Epithelial cell of prostate (primary cell): ENCODE data around the gene ATOSB.
"Not testable (repeated sequence)": the region's sequence is repeated elsewhere in the genome, so short reads cannot be mapped to it uniquely, and the experiment has no call there.

Source experiments
- DNase-seq: peaks from one replicate; pipeline ENCODE4 v3.0.0-alpha.2; 2011; ENCODE audit warnings: low read depth, low spot score
- H3K27ac ChIP-seq: fragments of 450-650 bp; 2 replicates; pipeline ENCODE4 v1.5.1; 2017; ENCODE audit warnings: mild to moderate bottlenecking

ATOSB gene, protein sequence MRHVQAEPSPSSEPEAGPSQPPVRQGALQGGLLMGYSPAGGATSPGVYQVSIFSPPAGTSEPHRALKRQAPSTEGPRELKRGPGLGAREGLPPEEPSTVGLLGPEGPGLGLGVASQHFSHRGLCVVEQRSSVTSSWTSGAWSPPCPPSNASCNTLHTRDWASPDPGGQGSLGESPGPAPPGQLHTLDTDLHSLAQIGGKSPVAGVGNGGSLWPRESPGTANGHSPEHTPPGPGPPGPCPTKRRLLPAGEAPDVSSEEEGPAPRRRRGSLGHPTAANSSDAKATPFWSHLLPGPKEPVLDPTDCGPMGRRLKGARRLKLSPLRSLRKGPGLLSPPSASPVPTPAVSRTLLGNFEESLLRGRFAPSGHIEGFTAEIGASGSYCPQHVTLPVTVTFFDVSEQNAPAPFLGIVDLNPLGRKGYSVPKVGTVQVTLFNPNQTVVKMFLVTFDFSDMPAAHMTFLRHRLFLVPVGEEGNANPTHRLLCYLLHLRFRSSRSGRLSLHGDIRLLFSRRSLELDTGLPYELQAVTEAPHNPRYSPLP

DNA sequence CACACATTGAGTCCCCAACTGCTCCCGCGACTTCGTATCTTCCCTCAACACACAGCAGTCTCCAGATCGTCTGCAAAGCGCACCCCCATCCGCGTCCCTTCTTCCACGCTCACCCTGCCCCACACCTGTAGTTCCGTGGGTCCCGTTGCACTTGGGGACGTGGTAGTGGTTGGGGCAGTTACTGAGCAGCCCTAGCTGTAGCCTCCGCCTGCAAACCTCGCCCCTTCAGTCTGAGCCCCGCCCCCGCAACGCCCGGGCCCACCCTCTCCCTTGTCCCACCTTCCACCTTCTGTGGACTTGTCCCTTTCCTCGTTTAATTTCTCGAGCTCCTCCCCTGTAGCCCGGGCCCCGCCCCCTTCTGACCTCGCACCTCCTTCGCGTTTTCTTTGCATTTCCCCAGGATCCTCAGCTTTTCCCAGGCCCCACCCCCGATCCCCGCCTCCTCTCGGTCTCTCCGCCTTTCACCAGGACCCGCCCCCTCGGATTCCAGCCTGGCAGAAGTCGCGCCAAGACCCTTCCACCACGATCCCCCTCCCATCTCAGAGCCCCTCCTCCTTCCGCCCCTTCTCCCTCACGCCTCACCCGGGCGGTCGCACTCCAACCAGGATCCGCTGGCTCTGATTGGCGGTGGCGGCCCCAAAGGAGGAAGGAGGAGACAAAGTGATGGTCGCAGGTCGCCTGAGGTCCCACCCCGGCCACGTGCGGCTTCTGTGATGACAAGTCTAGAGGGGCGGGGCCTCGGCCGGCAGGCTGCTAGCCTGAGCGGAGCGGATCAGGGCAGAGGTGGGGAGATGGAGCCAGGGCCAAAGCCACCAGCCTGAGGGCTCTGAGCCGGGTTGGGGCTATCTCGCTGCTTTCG lies at the start of gene ATOSB:
TSS of gene ATOSB (minus strand) at position 183 of the 859 bp plus-strand sequence. CDS start 7,588 bp downstream, outside the sequence.
- H3K27ac ChIP-seq, result peak within 1 kb of the TSS; percentile 99
- DNase-seq, result peak; percentile 72

DNA sequence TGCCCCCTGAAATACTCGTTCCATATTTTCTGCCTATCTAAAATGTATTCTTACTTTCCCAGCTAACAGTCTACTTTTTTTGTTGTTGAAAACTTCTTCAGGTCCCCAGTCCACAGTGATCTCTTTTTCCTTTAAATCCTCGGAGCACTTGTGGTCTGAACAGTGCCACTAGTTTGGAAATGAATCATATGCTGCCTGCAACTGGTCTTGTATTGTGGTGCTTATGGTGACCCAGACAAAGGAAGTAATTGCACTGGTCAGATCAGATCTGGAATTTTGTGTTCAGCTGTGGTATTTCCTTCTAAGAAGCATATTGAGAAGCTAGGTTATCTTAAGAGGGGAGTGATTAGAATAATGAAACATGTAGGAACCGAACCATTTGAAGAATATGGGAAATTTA lies 49.0 kb upstream of the ATOSB start:
- no peak for DNase-seq
- no peak overlapping the region for H3K27ac ChIP-seq

DNA sequence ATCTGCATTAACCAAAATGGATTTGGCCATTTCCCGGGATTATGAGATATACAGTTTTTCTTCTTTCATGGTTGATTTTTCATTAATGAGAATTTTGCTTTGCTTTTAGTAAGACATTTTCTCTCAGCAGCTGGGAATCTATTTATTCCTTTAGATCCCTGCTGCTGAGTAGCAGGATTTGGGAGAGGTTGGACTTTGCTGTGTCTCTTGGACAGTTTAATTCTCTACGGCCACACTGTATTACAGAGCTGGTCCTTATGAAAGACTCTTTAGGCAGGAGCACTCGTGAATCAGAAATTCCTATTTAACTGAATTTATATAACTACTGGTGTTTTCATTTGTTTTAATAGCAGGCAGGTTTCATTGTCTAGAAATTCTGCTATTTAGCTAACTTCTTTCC lies 47.8 kb upstream of the ATOSB start:
- DNase-seq, result no peak
- no peak overlapping the region for H3K27ac ChIP-seq

DNA sequence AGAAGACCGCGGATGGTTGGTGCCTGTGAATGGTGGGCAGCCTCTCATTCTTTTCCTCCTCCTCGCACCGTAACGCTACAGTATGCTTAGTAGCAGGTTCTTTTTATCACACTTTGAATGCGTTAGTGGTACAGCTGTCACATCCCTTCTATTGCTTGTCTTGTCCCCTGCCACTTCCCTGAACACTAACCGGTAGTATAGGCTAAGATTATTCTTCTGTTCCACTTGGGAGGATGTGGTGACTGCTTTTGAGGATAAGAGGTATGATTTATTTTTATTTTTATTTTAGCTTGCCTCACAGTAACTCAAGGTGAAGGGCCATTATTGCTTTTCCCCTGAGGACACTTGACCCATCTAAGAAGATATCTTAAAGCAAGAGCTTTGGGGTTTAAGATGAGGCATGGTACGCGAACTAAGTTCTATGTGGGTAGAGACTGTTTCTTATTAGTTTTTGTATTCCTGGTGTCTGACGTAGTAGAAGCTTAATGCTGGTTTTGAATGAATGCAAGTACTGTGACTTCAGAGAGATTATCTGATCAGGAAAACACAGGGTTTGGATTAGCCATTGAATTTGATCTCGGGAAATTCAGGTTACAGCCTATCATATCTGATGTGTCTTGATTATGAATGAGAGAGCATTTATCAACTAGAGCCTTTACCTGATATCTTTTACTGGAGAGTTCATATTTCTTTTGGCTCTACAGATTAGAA lies 47.1 kb upstream of the ATOSB start:
- DNase-seq, result no peak
- peak overlapping the region; percentile 65 for H3K27ac ChIP-seq

DNA sequence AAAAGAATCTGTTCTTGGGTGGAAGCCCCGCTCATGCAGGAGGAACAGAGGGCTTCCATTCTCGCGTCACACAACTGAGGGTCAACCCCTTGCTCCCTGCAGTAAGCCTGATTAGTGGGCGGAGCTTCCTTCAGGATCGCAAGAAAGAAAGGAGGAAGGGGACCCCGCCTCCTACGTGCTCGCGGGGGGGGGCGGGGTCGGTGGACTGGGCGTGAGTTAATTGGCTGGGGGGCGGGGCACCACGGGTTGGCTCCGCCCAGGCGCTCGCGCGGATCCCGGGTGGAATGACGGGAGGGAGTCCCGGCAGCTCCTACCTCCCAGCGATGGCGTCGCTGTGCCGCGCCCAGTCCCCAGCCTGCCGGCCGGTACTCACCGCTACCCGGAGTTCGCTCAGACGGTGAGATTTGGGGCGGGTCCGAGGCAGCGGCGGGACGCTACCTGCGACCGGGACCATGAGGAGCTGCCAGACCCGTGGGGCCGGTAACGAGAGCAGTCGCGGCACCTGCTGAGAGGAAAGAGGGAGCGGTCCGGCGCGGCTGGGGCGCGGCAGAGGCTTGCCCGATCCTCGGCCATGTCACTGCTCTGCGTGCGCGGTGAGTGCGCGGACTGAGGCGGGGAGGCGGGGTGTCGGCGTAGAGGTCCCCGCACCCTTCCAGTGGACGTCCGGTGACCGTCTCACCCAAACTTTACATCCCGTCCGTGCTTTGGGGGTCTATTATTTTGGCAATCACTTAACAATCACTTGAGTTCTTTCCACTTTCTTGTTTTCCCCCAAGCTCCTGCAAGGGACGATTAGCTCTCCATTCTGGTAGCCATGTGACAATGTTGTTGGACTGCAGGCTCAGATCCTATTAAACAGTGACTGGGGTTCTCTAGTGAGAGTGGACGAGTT lies 46.3 kb upstream of the ATOSB start, which contains the start of gene UNC13B:
TSS of gene UNC13B (plus strand) at position 297 of the 892 bp plus-strand sequence. CDS start at position 572, 275 bp downstream.
- DNase-seq, result peak; percentile 40
- H3K27ac ChIP-seq, result peak within 1 kb of the TSS; percentile 65

DNA sequence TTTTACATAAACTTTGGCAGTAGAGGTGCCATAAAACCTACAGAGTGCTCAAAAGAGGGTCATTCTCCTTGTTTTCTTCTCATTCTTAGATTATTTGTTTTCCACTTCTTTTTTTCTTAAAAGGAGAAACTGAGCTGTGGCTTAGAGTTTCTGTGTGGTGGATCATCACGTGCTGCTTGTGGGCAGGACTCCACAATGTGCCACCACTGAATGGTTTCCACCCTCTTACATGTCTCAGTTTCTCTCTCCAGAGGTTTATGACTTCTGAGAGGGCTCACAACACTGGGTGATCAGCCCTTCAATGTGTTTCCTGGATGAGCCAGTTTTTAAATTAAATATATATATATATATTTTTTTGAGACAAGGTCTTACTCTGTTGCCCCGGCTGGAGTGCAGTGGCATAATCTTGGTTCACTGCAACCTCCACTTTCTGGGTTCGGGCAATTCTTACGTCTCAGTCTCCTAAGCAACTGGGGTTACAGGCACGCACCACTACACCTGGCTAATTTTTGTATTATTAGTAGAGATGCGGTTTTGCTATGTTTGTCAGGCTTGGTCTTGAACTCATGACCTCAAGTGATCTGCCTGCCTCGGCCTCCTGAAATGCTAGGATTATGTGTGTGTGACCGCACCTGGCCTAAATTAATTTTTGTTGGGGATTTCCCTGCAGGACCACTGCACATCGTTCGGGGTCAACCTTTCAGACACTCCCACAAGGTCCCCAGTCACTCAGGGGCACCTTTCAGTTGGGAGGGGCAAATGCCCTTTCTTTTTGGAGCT lies 43.0 kb upstream of the ATOSB start:
- DNase-seq, result no peak

DNA sequence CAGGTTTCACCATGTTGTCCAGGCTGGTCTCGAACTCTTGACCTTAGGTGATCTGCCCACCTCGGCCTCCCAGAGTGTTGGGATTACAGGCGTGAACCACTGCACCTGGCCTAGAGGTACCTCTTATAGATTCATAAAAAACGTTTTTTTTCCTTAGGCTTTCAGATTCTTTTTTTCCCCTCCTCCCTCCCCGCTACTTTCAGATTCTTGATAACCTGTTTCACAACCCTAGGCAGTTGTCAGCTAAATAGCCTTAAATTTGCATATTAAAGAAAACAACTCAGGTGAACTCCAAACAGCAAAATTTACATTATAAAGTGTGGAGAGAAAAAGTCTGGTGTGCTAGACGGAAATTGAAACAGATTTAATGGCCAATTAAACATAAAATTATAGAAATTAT lies 42.2 kb upstream of the ATOSB start:
- not testable (repeated sequence) for H3K27ac ChIP-seq, DNase-seq

More for the DNA sequence above, 43.0 kb upstream of the ATOSB start:
- H3K27ac ChIP-seq, result no peak overlapping the region

DNA sequence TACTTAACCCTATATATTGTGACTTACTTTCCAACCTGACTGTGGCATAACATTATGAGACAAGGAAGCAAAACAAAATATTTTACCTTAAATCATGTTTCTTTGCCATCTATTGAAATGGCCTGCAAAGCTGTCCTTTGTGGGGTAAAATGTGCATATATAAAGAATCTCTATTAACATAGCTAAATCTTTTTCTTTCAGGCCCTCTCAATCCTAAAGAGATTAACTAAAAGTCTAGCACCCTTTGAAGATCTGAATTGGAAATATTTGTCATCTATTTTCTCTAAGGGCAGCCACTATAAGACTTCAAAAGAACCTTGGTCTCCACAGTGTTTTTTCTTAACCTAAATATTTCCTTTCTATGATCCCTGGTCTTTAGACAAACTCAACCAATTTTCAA lies 41.1 kb upstream of the ATOSB start:
- no peak for DNase-seq
- H3K27ac ChIP-seq, result no peak overlapping the region

DNA sequence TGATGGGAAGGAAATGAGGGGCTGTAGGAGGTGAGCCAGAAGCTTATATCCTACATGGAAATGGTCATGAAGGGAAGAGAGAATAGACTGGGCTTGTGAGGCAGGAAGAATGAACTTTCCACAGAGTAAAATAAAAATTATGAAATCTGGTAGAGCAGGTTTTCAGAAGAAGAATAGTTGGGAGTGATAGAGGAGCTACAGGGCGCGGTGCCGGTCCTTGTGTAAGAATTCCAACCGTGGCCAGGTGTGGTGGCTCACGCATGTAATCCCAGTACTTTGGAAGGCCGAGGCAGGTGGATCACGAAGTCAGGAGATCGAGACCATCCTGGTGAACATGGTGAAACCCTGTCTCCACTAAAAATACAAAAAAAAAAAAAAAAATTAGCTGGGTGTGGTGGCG lies 37.3 kb upstream of the ATOSB start:
- H3K27ac ChIP-seq, result no peak overlapping the region
- no peak for DNase-seq

DNA sequence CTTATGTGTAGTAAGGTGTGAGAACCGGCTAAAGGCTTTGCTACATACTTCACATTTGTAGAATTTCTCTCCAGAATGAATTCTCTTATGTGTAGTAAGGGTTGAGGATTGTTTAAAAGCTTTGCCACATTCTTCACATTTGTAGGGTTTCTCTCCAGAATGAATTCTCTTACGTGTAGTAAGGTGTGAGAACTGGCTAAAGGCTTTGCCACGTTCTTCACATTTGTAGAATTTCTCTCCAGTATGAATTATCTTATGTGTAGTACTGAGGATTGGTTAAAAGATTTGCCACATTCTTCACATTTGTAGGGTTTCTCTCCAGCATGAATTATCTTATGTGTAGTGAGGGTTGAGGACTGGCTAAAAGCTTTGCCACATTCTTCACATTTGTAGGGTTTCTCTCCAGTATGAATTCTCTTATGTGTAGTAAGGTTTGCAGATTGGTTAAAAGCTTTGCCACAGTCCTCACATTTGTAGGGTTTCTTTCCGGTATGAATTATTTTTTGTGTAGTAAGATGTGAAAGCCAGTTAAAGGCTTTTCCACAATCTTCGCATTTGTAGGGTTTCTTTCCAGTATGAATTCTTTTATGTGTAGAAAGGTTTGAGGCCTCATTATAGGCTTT lies 32.4 kb upstream of the ATOSB start:
- DNase-seq, H3K27ac ChIP-seq: not testable (repeated sequence)

DNA sequence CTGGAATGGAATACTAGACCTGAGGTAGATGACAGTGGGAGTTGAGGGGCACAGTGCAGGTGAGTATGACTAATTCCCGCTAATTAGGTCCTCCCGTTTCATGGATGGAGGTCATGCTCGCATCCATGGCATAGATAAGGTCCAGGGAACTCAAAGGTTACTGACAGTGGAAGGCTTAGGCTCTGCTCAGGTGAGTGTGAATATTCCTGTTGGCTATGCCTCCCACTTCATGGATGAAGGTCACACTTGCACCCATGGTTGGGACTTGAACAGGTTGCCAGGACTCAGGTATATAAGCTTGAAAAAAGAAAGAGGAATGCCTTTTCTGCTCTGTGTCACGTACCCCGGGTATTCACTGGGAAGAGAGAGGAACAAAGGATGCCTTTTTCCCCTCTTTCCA lies 26.4 kb upstream of the ATOSB start:
- H3K27ac ChIP-seq, result no peak overlapping the region
- DNase-seq, result no peak

DNA sequence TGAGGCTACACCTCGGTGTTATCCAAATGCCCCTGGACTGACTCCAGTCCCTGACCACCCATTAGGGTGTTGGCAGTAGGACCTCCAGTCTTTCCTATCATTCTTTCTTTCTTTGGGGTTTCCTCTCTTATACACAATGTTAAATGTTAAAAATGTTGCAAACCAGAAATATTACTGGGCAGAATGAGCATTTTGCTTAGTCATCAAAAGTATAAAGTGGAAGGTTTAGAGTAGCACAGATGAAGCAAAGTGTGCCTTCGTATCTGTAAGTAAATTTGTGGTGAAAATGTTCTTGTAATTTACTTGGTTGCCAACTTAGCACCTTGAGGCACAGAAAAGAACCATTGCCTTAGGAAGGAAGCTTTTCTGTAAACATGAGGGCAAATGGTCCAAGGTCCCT lies 24.4 kb upstream of the ATOSB start:
- no peak overlapping the region for H3K27ac ChIP-seq
- DNase-seq, result no peak

DNA sequence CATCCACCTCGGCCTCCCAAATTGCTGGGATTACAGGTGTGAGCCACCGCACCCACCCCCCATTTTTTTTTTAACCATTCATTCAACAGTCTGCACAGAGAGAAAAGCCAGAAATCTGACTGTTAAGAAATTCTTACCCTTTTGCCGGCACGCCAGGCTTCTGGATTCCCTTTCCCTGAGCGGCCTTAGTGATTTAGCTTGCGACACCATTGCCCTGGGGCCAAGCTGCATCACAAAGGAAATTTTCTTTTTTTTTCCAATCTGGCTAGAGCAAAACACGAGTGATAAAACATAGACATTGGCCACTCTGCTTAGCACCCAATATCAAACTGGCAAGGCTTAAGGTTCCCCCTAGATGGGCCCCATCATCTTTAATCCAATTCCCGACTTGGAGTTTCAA lies 21.2 kb upstream of the ATOSB start:
- no peak for DNase-seq
- H3K27ac ChIP-seq, result no peak overlapping the region

DNA sequence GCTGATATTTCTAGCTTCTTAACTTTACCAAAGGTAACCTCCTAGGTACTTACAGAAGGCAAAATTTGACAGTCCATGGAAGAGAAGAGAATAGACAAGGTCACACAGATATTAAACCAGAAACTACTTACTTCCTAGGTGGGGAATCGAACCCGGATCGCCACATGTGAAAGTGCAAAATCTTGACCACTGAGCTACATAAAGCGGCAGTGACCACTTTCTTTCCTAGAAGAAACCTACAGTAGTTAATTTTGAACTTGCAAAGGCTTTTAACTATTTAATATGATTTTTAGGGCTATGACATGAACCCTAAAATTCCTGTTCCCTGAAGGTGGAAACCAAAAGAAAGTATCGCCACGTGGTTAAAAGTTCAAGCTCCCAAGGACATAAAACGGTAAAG lies 20.3 kb upstream of the ATOSB start:
- DNase-seq, result no peak
- no peak overlapping the region for H3K27ac ChIP-seq

DNA sequence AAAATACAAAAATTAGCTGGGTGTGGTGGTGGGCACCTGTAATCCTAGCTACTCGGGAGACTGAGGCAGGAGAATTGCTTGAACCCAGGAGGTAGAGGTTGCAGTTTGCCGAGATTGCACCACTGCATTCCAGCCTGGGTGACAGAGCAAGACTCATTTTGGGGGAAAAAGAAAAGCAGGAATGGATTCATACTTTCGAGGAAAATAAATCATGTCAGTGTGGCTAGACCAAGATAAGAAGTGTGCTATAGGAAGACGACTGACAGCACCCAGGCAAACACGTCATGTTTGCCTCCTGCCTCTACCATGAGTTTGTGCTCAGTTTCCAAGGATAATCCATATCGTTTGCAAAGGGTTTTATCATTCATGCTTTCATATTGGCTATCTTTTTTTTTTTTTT lies 19.3 kb upstream of the ATOSB start:
- no peak overlapping the region for H3K27ac ChIP-seq
- DNase-seq, result no peak

DNA sequence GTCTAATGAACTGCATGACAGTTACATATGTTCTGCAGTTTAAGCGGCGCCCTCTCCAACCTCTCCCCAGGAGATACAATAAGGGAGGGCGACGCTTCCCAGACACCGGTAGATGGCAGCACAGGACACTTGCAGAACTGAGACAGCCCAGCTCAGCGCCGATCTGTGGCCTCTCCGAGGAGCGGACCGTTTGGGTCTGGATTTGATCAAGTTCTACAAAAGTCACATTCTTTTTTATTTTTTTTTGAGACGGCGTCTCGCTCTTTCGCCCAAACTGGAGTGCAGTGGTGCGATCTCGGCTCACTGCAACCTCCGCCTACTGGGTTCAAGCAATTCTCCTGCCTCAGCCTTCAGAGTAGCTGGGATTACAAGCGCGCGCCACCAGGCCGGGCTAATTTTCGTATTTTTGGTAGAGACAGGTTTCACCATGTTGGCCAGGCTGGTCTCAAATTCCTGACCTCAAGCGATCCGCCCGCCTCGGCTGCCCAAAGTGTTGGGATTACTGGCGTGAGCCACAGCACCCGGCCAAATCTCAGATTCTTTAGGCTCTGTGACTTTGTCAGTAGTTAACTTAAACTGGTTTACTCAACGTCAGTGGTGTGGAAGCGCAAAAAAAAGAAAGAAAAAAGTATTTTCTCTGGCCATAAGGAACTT lies 1.4 kb upstream of the ATOSB start:
- no peak for DNase-seq
- H3K27ac ChIP-seq, result no peak overlapping the region

DNA sequence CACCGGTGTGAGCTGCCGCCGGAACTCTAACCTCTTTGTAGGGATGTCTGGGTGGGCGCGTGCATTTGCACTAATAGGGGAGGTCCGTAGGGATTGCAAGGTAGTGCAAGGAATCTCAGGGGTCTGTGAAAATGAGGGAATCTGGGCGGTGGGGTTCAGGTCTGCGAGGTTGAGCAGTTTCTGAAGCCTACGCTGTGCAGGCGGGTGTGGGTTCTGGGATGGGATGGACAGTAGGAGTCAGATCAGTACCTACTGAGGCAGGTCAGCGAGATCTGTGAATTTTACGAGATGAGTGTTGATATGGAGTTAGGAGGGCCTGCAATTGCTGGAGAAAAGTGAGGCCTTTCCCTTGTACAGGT lies 856 bp upstream of the ATOSB start:
- peak overlapping the region; percentile 99 for H3K27ac ChIP-seq
- DNase-seq, result no peak
